A673 (cell line): ENCODE results near the gene PDGFA. TPM values are rescaled to one million over a fixed set of nuclear protein-coding genes. Genes with fewer than 3 reads are reported as not detected.

ENCODE experiments used
- BruUV-seq: library from RNA; stranded (reverse); fragments of 400-500 nt; replicated peaks from 2 replicates; lab custom pipeline; 2021; lab: Mats Ljungman, UMichigan
- CTCF ChIA-PET: fragments of 300-600 bp; sonication (Branson Sonifier 250); formaldehyde crosslinking; loops from one replicate; lab custom pipeline; 2022; ENCODE audit warnings: antibody characterized with exemption; lab: Charles Lee
- POLR2A ChIA-PET: fragments of 300-600 bp; sonication (Branson Sonifier 250); formaldehyde crosslinking; loops from one replicate; lab custom pipeline; 2022; ENCODE audit warnings: antibody characterized with exemption; ENCODE audit not compliant: low non-redundant PET; lab: Charles Lee
- DNase-seq: peaks from one replicate; pipeline ENCODE4 v3.0.0-alpha.2; 2015; ENCODE audit warnings: low spot score
- H3K27ac ChIP-seq: fragments of 200-600 bp; sonication (generic); 2 replicates; pipeline ENCODE4 v1.5.1; 2016; ENCODE audit warnings: mixed run types, low read depth, mild to moderate bottlenecking, mixed read lengths, antibody characterized with exemption, low read length; ENCODE audit not compliant: poor library complexity, severe bottlenecking
- H3K27me3 ChIP-seq: fragments of 200-600 bp; sonication (generic); replicated peaks from 2 replicates; pipeline ENCODE4 v1.6.1; 2017; ENCODE audit warnings: mixed run types, low read depth, mild to moderate bottlenecking, mixed read lengths, antibody characterized with exemption, low read length; ENCODE audit not compliant: insufficient read depth, poor library complexity
- H3K36me3 ChIP-seq: fragments of 200-600 bp; sonication (generic); 2 replicates; pipeline ENCODE4 v1.6.1; 2016; ENCODE audit warnings: mixed run types, mild to moderate bottlenecking, mixed read lengths, antibody characterized with exemption, low read length; ENCODE audit not compliant: insufficient read depth, poor library complexity, severe bottlenecking
- H3K4me1 ChIP-seq: fragments of 200-600 bp; sonication (generic); 2 replicates; pipeline ENCODE4 v1.6.1; 2017; ENCODE audit warnings: mixed run types, mild to moderate bottlenecking, mixed read lengths, antibody characterized with exemption, low read length; ENCODE audit not compliant: insufficient read depth, poor library complexity, severe bottlenecking
- H3K4me3 ChIP-seq: fragments of 200-600 bp; sonication (generic); 2 replicates; pipeline ENCODE4 v1.5.1; 2016; ENCODE audit warnings: low read depth, mixed run types, mild to moderate bottlenecking, mixed read lengths, low read length; ENCODE audit not compliant: poor library complexity, severe bottlenecking
- H3K9me3 ChIP-seq: fragments of 200-600 bp; sonication (generic); 2 replicates; pipeline ENCODE4 v1.6.1; 2016; ENCODE audit warnings: mixed run types, low read depth, mild to moderate bottlenecking, mixed read lengths, antibody characterized with exemption, low read length; ENCODE audit not compliant: poor library complexity, severe bottlenecking
- EZH2 ChIP-seq: fragments of 200-600 bp; sonication (generic); IDR thresholded peaks from 2 replicates; pipeline ENCODE4 v1.6.1; 2017; ENCODE audit warnings: borderline replicate concordance, low read depth, mild to moderate bottlenecking, mixed read lengths, antibody characterized with exemption, low read length; ENCODE audit not compliant: poor library complexity, severe bottlenecking
- intact Hi-C: fragments of 100-400 bp; cut with micrococcal nuclease; formaldehyde crosslinking; loops from one replicate; pipeline ENCODE4 v1.10.0; 2022; ENCODE audit not compliant: unreplicated experiment
- total RNA-seq: library from RNA; stranded (reverse); gene quantifications from 2 replicates; pipeline ENCODE4 v1.2.3, GENCODE V29; 2021
- TF ChIP-seq, protein P1 (sequence below): fragments of 300-800, 200-600 bp; sonication (generic); conservative IDR thresholded peaks from 2 replicates; pipeline ENCODE4 v1.5.1; 2017; ENCODE audit warnings: low read depth, mild to moderate bottlenecking, antibody characterized with exemption, low read length, moderate library complexity, mixed read lengths

Gene PDGFA
- total RNA-seq, 1 experiment from 2014 or later, result 2.1 TPM

DNA sequence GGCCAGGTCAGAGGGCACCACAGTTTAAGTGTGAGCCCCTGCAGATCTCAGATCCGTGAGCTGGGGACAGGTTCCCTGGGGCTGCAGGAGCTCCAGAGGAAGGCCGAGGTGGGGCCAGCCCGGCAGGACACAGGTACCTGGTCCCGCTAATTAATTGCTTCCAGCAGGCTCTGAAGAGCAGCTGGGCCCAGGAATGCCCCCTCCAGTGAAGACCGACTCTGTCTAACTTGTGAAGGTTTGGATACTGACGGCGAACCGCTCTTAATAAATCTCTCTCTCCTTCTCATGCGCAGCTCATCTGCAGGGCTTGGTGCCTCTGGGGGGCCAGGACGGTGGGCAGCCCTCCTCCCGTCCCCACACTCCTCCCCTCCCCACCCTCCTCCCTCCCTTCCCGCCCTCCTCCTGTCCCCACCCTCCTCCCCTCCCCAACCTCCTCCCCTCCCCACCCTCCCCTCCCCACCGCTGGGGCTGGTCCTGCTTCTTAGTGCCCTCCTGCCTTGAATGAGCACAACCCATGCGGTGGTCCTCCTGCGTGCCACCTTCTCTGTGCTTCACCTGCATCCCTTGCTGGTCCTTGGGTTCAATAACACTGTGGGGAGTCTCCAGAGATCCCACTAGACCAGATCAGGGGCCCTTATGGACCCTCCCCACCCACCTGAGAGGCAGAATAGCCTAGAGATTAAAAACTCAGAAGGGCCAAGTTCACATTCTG is 38.3 kb downstream of the PDGFA start:
- TF ChIP-seq, protein P1, sequence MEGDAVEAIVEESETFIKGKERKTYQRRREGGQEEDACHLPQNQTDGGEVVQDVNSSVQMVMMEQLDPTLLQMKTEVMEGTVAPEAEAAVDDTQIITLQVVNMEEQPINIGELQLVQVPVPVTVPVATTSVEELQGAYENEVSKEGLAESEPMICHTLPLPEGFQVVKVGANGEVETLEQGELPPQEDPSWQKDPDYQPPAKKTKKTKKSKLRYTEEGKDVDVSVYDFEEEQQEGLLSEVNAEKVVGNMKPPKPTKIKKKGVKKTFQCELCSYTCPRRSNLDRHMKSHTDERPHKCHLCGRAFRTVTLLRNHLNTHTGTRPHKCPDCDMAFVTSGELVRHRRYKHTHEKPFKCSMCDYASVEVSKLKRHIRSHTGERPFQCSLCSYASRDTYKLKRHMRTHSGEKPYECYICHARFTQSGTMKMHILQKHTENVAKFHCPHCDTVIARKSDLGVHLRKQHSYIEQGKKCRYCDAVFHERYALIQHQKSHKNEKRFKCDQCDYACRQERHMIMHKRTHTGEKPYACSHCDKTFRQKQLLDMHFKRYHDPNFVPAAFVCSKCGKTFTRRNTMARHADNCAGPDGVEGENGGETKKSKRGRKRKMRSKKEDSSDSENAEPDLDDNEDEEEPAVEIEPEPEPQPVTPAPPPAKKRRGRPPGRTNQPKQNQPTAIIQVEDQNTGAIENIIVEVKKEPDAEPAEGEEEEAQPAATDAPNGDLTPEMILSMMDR, result no peak
- TF ChIP-seq EZH2, result no peak
- no peak overlapping the region for H3K4me3 ChIP-seq
- no peak for DNase-seq
- CTCF ChIA-PET, result no interaction called here
- H3K9me3 ChIP-seq, result no peaks in the 10 kb centered on the region
- POLR2A ChIA-PET, result no interaction called here
- no peaks in the 10 kb centered on the region for H3K36me3 ChIP-seq
- intact Hi-C loops, result no loop called here
- H3K27ac ChIP-seq, result no peak overlapping the region
- H3K4me1 ChIP-seq, result no peaks in the 10 kb centered on the region
- H3K27me3 ChIP-seq, result peaks cover 3% of the 10 kb centered on the region
- BruUV-seq, result no TSS peak

GRCh38 chr7:480531-481218 is 39.0 kb downstream of the PDGFA start:
- Histone ChIP-seq H3K27me3 (peaks cover 3% of the 10 kb centered on the region), H3K9me3 (no peaks in the 10 kb centered on the region), H3K4me1 (no peaks in the 10 kb centered on the region), H3K36me3 (no peaks in the 10 kb centered on the region), H3K27ac (no peak overlapping the region), H3K4me3 (no peak overlapping the region)
- POLR2A ChIA-PET, result no interaction called here
- no peak for DNase-seq
- no TSS peak for BruUV-seq
- intact Hi-C loops, result no loop called here
- TF ChIP-seq EZH2, result no peak
- TF ChIP-seq, protein P1, result no peak
- CTCF ChIA-PET, result no interaction called here

- POLR2A ChIA-PET, result no interaction called here
- CTCF ChIA-PET, result no interaction called here
- Histone ChIP-seq H3K4me3 (no peak overlapping the region), H3K36me3 (no peaks in the 10 kb centered on the region), H3K27ac (no peak overlapping the region), H3K4me1 (no peaks in the 10 kb centered on the region), H3K27me3 (peaks cover 3% of the 10 kb centered on the region), H3K9me3 (no peaks in the 10 kb centered on the region)
- TF ChIP-seq, protein P1, result no peak
- TF ChIP-seq EZH2, result no peak
- BruUV-seq, result no TSS peak
- intact Hi-C loops, result no loop called here
- no peak for DNase-seq
Observed at GRCh38 chr7:479948-480499, 39.6 kb downstream of the PDGFA start.
